ENCODE results near the gene RSAD2.

- TF ChIP-seq CTCF (IDR thresholded peaks at IDR 0.05; ENCODE audit: low read length) (no peak), EZH2 (IDR thresholded peaks at IDR 0.05; ENCODE audit: borderline replicate concordance, low read length) (no peak)
Measured at GRCh38 chr2:6860296-6860695, 17.3 kb upstream of the RSAD2 start.
